HEK293 (cell line): ENCODE results near the gene RNF151.

Source experiments
- FEZF1 ChIP-seq: fragments of 450-650 bp; formaldehyde crosslinking; IDR thresholded peaks from 2 replicates; pipeline ENCODE4 v1.5.1; 2016; ENCODE audit warnings: missing biosample characterization, missing genetic modification characterization
- ZNF449 ChIP-seq: fragments of 450-650 bp; formaldehyde crosslinking; IDR thresholded peaks from 2 replicates; pipeline ENCODE4 v1.5.1; 2017; ENCODE audit warnings: missing biosample characterization, mild to moderate bottlenecking, missing genetic modification characterization, moderate library complexity

DNA sequence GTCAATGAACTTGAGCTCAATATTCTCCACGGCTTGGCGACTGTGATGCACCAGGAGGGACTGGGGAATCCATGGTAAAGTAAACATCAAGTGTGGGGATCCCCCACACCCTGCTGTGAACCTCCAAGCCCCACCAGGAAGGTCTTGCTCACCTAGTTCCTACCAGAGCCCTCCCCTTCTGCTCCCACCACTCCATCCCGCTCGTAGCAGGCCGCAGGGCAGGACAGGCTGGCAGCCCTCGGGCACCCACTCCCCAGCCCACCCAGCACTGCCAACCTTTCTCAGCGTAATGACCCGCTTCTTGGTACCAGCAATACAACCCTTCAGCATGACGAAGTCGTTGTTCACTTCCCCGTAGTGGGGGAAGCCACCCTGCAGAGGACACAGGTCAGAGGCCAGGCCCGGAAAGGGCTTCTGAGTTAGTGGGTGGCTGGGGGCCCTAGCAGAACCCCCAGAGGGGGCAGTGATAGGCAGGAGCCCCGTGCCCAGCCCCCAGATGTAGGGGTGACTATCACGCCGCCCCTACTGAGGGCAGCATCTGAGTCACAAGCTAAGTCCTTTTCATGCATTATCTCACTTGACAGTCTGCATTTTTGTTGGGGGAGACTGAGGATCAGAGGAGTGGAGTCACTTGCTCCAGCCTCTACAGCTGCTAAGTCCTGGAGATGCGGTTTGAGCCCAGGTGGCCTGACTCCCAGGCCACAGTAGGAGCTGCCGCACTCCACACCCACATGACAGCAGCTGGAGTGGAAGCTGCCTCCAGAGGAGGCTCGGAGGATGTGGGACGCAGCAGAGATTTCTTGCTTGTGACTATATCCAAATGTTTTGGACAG, 20.9 kb upstream of the RNF151 start:
- TF ChIP-seq ZNF449 (tag by site-specific recombination) = no peak
- TF ChIP-seq FEZF1 (tag by site-specific recombination) = no peak
